ENCODE results near the gene DERL3.
"Not testable (repeated sequence)": the region's sequence is repeated elsewhere in the genome, so short reads cannot be mapped to it uniquely, and the experiment has no call there.

GRCh38 chr22:23860187-23860586 is 21.4 kb upstream of the DERL3 start:
- not testable (repeated sequence) for TF ChIP-seq TCF7L2 (IDR thresholded peaks at IDR 0.05; ENCODE audit: borderline replicate concordance, low read depth, low read length); CTCF (tag by site-specific recombination; IDR thresholded peaks at IDR 0.05); ZNF76 (tag by site-specific recombination; IDR thresholded peaks at IDR 0.05; ENCODE audit: borderline replicate concordance, low read depth); ZNF837 (tag by site-specific recombination; IDR thresholded peaks at IDR 0.05); ZFP41 (tag by site-specific recombination; IDR thresholded peaks at IDR 0.05; ENCODE audit: borderline replicate concordance); ZNF398 (tag by site-specific recombination; IDR thresholded peaks at IDR 0.05); ZNF518A (tag by site-specific recombination; conservative IDR thresholded peaks at IDR 0.05; ENCODE audit: low read depth)

Data from HEK293 (cell line).